Stimulated activated CD4-positive, alpha-beta T cell treated with anti-CD3 and anti-CD28 coated beads, TNF-alpha, amount 100 ng/mL, for 1 hour (primary cell): Measurements from ENCODE around the gene RCC1.
"Not testable (repeated sequence)": the region's sequence is repeated elsewhere in the genome, so short reads cannot be mapped to it uniquely, and the experiment has no call there.

Source experiments
- DNase-seq, 3 donors: peaks; one replicate each; pipeline ENCODE4 v3.0.0-alpha.2; 2020; ENCODE audit warnings: low read depth in 3 of 3, low spot score in 1 of 3

Gene RCC1

GRCh38 chr1:28581531-28582247, 75.8 kb downstream of the RCC1 start:
- DNase-seq, result peak; percentile 83 to 91 (median 90)

GRCh38 chr1:28582248-28582615, 76.4 kb downstream of the RCC1 start:
- DNase-seq, result peak in 1 of 3 donors; percentile 3

GRCh38 chr1:28586585-28587391, 80.9 kb downstream of the RCC1 start:
- not testable (repeated sequence) for DNase-seq
